Measurements from ENCODE around the gene ONECUT1.

The ONECUT1 gene

GRCh38 chr15:52731732-52732470 is 58.2 kb downstream of the ONECUT1 start:
- no peak for DNase-seq (ENCODE audit: low read depth)

GRCh38 chr15:52731004-52731403 is 59.1 kb downstream of the ONECUT1 start:
- DNase-seq (ENCODE audit: low read depth) = no peak

- no peak for DNase-seq (ENCODE audit: low read depth)
These were observed 59.5 kb downstream of the ONECUT1 start for GRCh38 chr15:52730594-52730993.

GRCh38 chr15:52730173-52730572 is 60.0 kb downstream of the ONECUT1 start:
- DNase-seq (ENCODE audit: low read depth) = peak; percentile 88

GRCh38 chr15:52728899-52729298 is 61.2 kb downstream of the ONECUT1 start:
- peak; percentile 73 for DNase-seq (ENCODE audit: low read depth)

- no peak for DNase-seq (ENCODE audit: low read depth)
These were observed 62.3 kb downstream of the ONECUT1 start for GRCh38 chr15:52727815-52728214.

- DNase-seq (ENCODE audit: low read depth) = no peak
These were observed 63.9 kb downstream of the ONECUT1 start for GRCh38 chr15:52726195-52726594.

- DNase-seq (ENCODE audit: low read depth) = no peak
These were observed 71.6 kb downstream of the ONECUT1 start for GRCh38 chr15:52718551-52718950.

- no peak for DNase-seq (ENCODE audit: low read depth)
These were observed 72.2 kb downstream of the ONECUT1 start for GRCh38 chr15:52717924-52718323.

- DNase-seq (ENCODE audit: low read depth) = no peak
These were observed 72.7 kb downstream of the ONECUT1 start for GRCh38 chr15:52717481-52717880.

- DNase-seq (ENCODE audit: low read depth) = no peak
These were observed 73.6 kb downstream of the ONECUT1 start for GRCh38 chr15:52716536-52716935.

- DNase-seq (ENCODE audit: low read depth) = no peak
These were observed 74.7 kb downstream of the ONECUT1 start for GRCh38 chr15:52715411-52715810.

GRCh38 chr15:52714968-52715367 is 75.2 kb downstream of the ONECUT1 start:
- no peak for DNase-seq (ENCODE audit: low read depth)

GRCh38 chr15:52710708-52711389 is 79.3 kb downstream of the ONECUT1 start:
- DNase-seq (ENCODE audit: low read depth) = no peak

GRCh38 chr15:52710050-52710707 is 80.0 kb downstream of the ONECUT1 start:
- peak; percentile 20 for DNase-seq (ENCODE audit: low read depth)

- no peak for DNase-seq (ENCODE audit: low read depth)
These were observed 80.8 kb downstream of the ONECUT1 start for GRCh38 chr15:52709187-52709981.

All from EH (cell line).